Memory B cell (primary cell): ENCODE data around the gene MEG3.

Source experiments
- ATAC-seq: fragments of 150-1000 bp; cut with Tn5 transposase; 2 replicates; pipeline ENCODE4 v1.10.0; 2021; ENCODE audit warnings: low read depth, mild to moderate bottlenecking, moderate library complexity
- DNase-seq, 2 donors: peaks; one replicate each; pipeline ENCODE4 v3.0.0; 2022; ENCODE audit warnings: low spot score in 2 of 2
- H3K27ac Mint-ChIP-seq: one replicate; pipeline ENCODE4 v1.8.0; 2022; ENCODE audit warnings: mild to moderate bottlenecking, moderate library complexity, mixed read lengths
- H3K27me3 Mint-ChIP-seq: one replicate; pipeline ENCODE4 v1.8.0; 2022; ENCODE audit warnings: mixed read lengths
- H3K36me3 Mint-ChIP-seq: one replicate; pipeline ENCODE4 v1.8.0; 2022; ENCODE audit warnings: mild to moderate bottlenecking, mixed read lengths
- H3K4me1 Mint-ChIP-seq: one replicate; pipeline ENCODE4 v1.8.0; 2022; ENCODE audit warnings: mixed read lengths
- H3K4me3 Mint-ChIP-seq: one replicate; pipeline ENCODE4 v1.8.0; 2022; ENCODE audit warnings: mild to moderate bottlenecking, moderate library complexity, mixed read lengths
- H3K9me3 Mint-ChIP-seq: one replicate; pipeline ENCODE4 v1.8.0; 2022; ENCODE audit warnings: mixed read lengths

The MEG3 gene

DNA sequence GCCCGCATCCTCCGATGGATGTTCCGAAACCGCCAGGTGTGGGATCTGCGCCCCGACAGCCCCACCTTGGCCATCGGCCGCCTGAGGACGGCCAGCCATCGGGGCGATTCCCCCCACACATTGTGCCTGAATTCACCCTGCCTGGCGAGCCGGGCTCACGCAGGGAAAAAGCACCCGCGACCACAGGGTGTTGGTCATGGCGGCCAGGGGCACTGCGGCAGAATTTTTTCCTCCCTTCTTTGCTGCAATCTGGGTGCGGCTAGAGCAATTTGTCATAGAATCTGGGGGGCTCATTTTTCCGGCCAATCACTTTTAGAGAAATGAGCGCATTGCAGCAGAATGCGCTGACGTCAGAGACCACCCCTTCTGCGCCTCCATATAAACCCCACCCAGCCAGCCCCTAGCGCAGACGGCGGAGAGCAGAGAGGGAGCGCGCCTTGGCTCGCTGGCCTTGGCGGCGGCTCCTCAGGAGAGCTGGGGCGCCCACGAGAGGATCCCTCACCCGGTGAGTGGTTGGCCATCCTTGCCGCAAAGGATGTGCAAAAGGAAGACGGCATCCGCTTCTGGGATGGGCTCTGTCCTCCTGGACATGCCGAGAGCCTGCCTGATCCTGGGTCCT, at the start of gene MEG3:
MEG3 (plus strand) TSS at position 406 of the 619 bp plus-strand sequence.
- no peaks in the 10 kb centered on the region for H3K4me1 Mint-ChIP-seq
- H3K27ac Mint-ChIP-seq = no peak within 1 kb of the TSS
- no peak within 1 kb of the TSS for H3K4me3 Mint-ChIP-seq
- DNase-seq (no peak), ATAC-seq (no peak)
- peaks cover 7% of the 10 kb centered on the region for H3K27me3 Mint-ChIP-seq
- H3K36me3 Mint-ChIP-seq = peaks cover 2% of the 10 kb centered on the region
- H3K9me3 Mint-ChIP-seq = peaks cover 4% of the 10 kb centered on the region

DNA sequence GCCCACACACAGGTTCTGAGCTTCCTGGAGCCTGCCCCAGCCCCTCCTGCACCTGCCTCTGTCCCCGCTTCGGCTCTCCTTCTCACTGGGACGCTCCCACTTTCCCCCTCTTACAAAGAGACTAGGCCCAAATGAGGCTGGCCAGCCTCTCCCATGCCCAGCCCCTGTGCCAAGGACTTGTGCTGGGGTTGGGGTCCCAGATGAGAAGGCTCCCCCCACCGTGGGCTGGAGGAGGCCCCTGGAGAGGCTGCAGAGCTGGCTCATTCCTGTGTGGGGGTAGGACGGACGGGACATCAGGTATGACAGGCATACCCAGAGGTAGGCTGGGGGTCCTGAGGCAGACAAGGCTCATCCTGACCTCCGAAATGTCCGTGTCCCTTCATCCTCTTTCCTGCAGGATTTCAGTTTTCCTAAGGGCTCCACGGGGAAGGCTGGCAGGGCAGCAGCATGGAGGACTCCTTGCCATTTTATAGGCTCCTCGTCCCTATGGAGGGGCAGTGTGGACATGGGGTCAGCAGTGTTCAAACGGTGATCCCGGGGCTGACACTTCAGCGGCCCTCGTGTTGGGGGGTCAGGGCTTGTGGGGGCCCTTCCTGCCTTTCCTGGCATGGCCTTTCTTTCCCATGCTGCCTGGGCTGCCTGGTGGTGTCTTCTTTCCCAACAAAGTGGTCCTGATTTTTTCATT, 49.1 kb upstream of the MEG3 start:
- H3K36me3 Mint-ChIP-seq = no peaks in the 10 kb centered on the region
- no peaks in the 10 kb centered on the region for H3K9me3 Mint-ChIP-seq
- no peak overlapping the region for H3K27ac Mint-ChIP-seq
- DNase-seq (no peak), ATAC-seq (no peak)
- H3K27me3 Mint-ChIP-seq = peaks cover 4% of the 10 kb centered on the region
- no peak overlapping the region for H3K4me3 Mint-ChIP-seq
- no peaks in the 10 kb centered on the region for H3K4me1 Mint-ChIP-seq

DNA sequence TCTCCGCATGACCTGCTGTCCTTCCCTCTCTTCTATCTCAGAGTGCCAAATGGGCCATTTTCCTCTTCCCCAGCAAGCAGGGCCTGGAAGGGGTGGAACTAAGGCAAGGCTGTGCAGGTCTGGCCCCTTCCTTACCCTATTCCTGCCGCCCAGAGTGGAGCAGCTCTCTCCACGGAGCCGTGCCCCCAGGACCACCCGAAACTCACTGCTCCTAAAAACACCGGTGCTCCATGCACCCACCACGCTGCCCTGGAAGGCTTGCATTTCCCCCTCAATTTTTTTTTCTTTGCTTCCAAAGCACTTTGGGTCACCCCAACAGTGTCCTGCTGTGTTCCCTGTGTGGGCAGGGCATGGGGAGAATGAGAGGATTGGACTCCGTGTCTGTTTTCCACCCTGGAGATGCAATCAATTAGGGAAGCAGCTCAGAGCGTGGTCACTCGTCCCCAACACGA, 48.5 kb upstream of the MEG3 start:
- Mint-ChIP-seq H3K27ac (no peak overlapping the region), H3K4me1 (no peaks in the 10 kb centered on the region), H3K36me3 (no peaks in the 10 kb centered on the region)

DNA sequence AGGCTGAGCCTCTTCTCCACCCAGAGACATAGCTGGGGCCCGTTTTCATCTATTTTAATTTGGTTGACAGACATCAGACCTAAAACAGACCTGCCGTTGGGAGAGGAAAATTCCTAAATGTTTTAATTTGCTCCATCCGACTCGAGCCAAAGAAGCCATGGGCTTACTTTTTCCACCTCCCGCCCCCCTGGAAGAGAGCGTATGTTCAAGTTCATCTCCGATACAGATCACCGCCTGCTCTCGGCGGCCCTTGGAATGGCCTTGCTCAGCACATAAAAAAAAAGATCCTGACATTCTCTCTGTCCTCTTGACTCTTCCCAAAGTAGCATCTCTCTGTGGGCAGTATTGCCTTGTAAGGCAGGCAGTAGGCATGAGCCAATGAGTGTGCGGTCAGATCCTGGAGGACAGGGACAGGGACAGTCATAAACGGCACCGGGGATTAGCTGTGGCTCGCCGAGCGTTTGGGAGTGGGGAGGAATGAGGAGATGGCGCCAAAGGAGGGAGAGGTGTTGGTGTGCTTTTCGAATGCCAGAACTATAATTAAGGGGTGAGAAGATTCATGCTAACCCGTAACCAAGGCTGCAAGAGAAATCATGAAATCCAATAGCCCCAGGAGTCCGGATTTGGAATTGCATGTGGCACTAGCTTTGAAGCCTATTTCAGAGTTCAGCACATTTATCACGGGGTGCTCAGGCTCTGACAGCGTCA, 47.9 kb upstream of the MEG3 start:
- DNase-seq (no peak), ATAC-seq (no peak)
- Mint-ChIP-seq H3K27me3 (peaks cover 6% of the 10 kb centered on the region), H3K9me3 (no peaks in the 10 kb centered on the region), H3K4me1 (no peaks in the 10 kb centered on the region), H3K4me3 (no peak overlapping the region), H3K36me3 (no peaks in the 10 kb centered on the region), H3K27ac (no peak overlapping the region)

More for the DNA sequence above, 48.5 kb upstream of the MEG3 start:
- peaks cover 4% of the 10 kb centered on the region for H3K27me3 Mint-ChIP-seq
- H3K9me3 Mint-ChIP-seq = no peaks in the 10 kb centered on the region
- no peak for DNase-seq
- ATAC-seq = no peak
- H3K4me3 Mint-ChIP-seq = no peak overlapping the region

DNA sequence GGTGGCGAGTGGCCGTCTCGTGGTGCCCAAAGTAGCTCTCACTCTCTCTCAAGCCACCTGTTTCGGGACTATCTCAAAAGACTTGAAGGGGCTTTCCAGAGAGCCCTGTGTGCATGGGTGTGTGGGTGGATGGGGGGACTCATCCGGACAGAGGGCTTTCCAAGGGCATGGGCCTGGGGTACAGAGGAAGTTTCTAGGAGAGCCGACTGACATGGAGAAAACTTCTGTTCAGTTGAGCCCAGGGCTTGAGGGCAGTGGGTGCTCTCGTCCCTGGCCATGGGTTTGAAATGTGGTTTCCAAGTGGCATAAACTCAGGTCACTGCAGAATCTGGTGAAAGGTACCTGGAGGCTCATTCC, 47.4 kb upstream of the MEG3 start:
- no peak for ATAC-seq
- H3K4me1 Mint-ChIP-seq = no peaks in the 10 kb centered on the region
- no peak overlapping the region for H3K27ac Mint-ChIP-seq
- DNase-seq = no peak
- H3K36me3 Mint-ChIP-seq = no peaks in the 10 kb centered on the region
- no peak overlapping the region for H3K4me3 Mint-ChIP-seq
- H3K9me3 Mint-ChIP-seq = no peaks in the 10 kb centered on the region
- peaks cover 6% of the 10 kb centered on the region for H3K27me3 Mint-ChIP-seq

DNA sequence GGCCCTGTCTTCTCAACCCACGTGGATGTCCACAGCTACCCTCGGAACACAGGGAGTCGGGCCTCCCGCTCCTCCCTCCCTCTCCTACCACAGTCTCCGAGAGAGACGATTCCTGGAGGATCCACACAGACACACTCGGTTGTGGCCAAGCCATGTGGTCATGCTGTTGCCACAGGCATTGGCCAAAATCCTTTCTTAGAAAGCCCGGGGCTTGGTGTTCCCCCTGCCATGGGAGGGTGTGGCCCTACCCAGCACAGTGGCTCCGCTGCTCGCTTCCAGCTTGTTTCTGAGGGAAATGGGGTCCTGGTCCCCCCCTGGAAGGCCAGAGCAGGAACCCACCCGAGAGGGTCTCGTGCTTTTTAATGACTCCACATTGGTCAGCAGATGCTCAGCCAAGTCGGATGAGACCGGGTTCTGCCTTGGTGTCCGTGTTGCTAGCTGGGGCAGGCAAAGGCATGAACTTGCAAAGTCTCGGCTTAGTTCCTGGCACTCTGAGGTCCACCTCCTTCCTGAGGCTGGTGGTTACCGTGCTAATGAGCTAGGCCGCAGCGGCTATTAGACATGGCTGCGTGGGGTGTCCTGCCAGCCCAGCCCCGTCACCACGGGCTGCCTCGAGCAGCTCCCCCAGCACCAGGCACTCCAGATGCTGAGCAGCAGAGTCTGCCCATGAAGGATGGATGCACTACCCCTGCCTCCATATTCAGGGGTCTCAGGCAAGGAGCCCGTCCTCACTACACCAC, 46.8 kb upstream of the MEG3 start:
- Mint-ChIP-seq H3K4me3 (no peak overlapping the region), H3K27ac (no peak overlapping the region)

DNA sequence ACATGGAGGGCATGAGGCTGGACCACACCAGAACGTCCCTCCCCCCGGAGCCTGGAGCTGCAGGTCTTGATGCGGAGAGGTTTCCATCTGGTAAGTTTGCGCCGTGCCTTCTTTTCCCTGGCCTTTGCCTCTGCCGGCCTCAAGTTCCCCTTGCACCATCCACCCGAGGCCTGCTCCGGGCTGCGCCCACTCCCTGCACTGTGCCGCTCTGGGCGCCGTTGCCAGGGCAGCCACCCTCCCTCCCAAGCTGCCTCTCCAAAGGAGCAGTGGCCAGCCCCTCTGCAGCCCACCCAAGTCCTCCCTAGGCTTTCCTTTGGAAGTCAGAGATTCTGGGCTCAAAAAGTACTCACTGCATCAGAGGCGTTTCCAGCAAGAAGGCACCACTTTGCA, 46.2 kb upstream of the MEG3 start:
- H3K27me3 Mint-ChIP-seq = peaks cover 5% of the 10 kb centered on the region
- DNase-seq (no peak), ATAC-seq (no peak)
- no peak overlapping the region for H3K27ac Mint-ChIP-seq
- H3K4me1 Mint-ChIP-seq = no peaks in the 10 kb centered on the region
- H3K36me3 Mint-ChIP-seq = no peaks in the 10 kb centered on the region
- no peak overlapping the region for H3K4me3 Mint-ChIP-seq
- H3K9me3 Mint-ChIP-seq = no peaks in the 10 kb centered on the region

More for the DNA sequence above, 46.8 kb upstream of the MEG3 start:
- DNase-seq (no peak), ATAC-seq (no peak)
- H3K9me3 Mint-ChIP-seq = no peaks in the 10 kb centered on the region
- H3K36me3 Mint-ChIP-seq = no peaks in the 10 kb centered on the region
- no peaks in the 10 kb centered on the region for H3K4me1 Mint-ChIP-seq
- peaks cover 5% of the 10 kb centered on the region for H3K27me3 Mint-ChIP-seq

DNA sequence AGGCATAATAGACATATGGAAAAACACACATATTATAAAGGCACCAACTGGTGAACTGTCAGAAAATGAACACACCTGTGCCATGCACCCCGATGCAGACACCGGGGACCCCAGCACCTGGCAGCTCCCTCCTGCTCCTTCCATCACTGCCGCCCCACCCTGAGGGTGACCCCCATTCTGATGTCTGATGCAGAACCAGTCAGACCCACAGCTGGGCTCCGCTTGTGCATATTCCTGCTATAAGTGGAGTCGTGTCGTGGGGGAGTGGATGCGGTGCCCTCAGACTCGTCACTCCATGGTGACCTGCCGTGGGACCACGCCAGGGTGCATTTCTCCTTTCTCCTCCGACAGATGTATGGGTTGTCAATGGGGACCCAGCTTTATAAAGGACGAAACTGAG, 45.7 kb upstream of the MEG3 start:
- H3K4me3 Mint-ChIP-seq = no peak overlapping the region
- H3K9me3 Mint-ChIP-seq = peaks cover under 1% of the 10 kb centered on the region
- no peaks in the 10 kb centered on the region for H3K4me1 Mint-ChIP-seq
- H3K27me3 Mint-ChIP-seq = peaks cover 5% of the 10 kb centered on the region
- DNase-seq (no peak), ATAC-seq (no peak)
- H3K27ac Mint-ChIP-seq = no peak overlapping the region
- no peaks in the 10 kb centered on the region for H3K36me3 Mint-ChIP-seq

DNA sequence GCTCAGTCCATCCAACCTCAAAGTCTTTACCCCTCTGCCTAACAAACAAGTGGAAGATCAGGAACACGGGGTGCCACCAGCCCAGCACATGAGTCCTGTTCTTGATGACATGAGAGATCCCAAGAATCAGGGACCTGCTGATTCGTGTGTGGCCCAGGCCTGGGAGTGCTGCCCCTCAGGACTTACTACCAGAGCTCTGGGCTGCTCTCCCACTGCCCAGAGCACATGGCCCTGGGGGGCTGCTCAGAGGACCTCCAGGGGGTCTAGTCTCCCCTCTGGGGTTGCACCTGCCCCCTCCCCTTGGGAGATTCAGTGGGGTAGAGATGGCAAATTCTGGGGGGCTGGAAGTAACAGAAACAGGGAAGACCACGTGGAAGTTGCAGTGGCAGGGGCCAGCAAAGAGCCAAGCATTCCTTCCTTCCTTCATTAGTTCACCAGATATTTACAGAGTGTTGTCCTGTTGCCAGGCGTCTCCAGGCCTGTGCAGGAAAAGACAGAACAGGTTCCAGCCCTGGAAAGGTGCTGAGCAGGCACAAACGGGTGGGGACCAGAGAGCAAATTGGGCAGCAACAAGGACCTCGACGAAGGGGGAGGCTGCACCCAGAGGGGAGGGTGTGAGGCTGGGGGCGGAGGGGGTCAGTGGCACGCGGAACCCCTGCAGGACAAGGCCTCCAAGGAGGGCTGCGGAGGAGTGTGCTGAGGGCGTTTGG, 45.1 kb upstream of the MEG3 start:
- H3K4me3 Mint-ChIP-seq = no peak overlapping the region
- H3K27ac Mint-ChIP-seq = no peak overlapping the region
- H3K36me3 Mint-ChIP-seq = no peaks in the 10 kb centered on the region
- no peaks in the 10 kb centered on the region for H3K4me1 Mint-ChIP-seq
- H3K9me3 Mint-ChIP-seq = peaks cover 2% of the 10 kb centered on the region
- peaks cover 6% of the 10 kb centered on the region for H3K27me3 Mint-ChIP-seq
- DNase-seq = no peak
- ATAC-seq = no peak

DNA sequence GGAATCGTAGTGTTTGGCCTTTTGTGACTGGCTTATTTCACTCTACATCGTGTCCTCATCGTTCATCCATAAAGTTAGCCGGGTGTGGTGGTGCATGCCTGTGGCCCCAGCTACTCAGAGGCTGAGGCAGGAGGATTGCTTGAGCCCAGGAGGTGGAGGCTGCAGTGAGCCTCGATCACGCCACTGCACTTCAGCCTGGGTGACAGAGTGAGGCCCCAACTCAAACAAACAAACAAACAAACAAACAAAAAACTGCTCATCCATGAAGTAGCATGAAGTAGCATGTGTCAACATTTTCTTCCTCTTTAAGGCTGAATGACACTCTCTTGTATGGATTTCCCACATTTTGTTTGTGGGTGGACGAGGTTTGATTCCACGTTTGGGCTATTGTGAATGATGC, 44.0 kb upstream of the MEG3 start:
- peaks cover 6% of the 10 kb centered on the region for H3K27me3 Mint-ChIP-seq
- H3K27ac Mint-ChIP-seq = no peak overlapping the region
- H3K9me3 Mint-ChIP-seq = peaks cover 2% of the 10 kb centered on the region
- DNase-seq (no peak), ATAC-seq (no peak)
- H3K36me3 Mint-ChIP-seq = no peaks in the 10 kb centered on the region
- H3K4me1 Mint-ChIP-seq = no peaks in the 10 kb centered on the region
- H3K4me3 Mint-ChIP-seq = no peak overlapping the region

DNA sequence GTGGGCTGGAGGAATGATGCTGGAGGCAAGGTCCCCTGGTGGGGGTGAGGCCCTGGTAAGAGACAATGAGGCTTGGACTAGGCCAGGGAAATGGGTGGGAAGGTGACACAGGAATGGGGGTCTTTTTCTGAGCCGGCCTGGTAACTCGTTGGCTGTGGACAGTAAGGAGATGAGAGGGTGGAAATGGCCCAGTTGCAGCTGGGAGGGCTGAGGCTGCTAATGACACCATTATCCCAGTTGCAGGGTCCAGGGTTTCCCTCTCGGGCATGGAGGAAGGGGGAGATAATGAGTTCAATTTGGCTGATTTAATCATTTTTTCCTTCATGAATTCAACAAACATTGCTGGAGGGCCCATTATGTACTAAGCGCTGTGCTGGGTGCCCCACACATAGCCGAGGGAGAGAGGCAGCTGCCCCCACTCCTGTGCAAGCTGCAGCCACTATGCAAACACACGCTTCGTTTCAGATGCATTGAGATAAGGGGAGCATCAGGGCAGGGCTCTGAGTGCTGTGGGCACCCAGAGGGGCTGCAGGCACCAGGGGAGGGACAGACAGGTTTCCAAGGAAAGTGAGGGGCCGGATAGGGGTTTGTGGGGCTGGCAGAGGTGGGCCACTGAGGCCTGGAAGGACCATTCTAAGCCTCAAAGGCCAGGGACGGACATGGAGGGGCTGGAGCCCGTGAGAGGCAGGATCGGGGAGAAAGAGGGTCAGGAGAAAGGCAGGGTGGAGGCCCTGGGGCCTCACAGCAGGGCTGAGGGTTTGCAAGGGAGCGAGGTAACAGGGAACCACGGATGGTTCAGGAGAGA, 43.2 kb upstream of the MEG3 start:
- DNase-seq (no peak), ATAC-seq (no peak)
- peaks cover 6% of the 10 kb centered on the region for H3K27me3 Mint-ChIP-seq
- no peaks in the 10 kb centered on the region for H3K36me3 Mint-ChIP-seq
- H3K27ac Mint-ChIP-seq = no peak overlapping the region
- no peaks in the 10 kb centered on the region for H3K4me1 Mint-ChIP-seq
- peaks cover 2% of the 10 kb centered on the region for H3K9me3 Mint-ChIP-seq
- no peak overlapping the region for H3K4me3 Mint-ChIP-seq

DNA sequence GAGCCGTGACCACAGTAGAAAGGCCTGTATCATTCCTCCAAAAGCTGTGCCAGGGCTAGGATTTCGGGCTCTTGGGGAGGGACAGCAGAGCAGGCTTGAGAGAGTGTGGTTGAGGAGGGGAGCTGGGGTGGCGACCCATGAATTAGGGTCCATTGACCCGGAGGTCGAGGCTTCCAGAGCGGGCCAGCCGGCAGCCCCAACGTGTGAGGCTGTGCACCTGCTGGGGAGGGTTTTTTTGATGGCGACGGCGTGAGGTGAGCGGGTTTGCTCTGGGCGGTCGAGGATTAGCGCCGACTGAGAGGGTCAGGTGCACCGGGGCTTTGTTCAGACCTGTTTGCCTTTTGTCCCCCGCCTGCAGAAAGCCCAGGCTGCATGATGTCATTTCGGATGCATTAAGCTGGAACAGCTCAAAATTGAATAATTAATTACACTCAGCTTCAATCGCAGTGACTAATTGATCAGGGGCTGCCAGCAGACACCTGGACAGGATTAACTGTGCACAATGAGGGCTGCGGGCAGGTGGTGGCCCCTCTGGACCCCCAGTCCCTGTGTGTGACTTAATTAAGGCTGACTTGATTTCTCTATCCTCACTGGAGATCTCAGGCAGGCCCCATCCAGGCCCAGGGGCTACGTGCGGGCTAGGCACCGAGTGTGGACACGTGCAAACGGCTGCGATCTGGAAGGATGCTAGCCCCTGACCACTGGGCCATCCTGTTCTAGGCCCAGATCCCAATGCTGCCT, 42.1 kb upstream of the MEG3 start:
- H3K4me1 Mint-ChIP-seq = no peaks in the 10 kb centered on the region
- H3K27ac Mint-ChIP-seq = no peak overlapping the region
- H3K4me3 Mint-ChIP-seq = no peak overlapping the region
- peaks cover 5% of the 10 kb centered on the region for H3K27me3 Mint-ChIP-seq
- no peaks in the 10 kb centered on the region for H3K36me3 Mint-ChIP-seq
- ATAC-seq (no peak), DNase-seq (no peak)
- peaks cover 2% of the 10 kb centered on the region for H3K9me3 Mint-ChIP-seq
